Kidney (tissue), 14 donors: ENCODE measurements around the gene MYLK. TPM values are rescaled to one million over a fixed set of nuclear protein-coding genes. Genes with fewer than 3 reads are reported as not detected.

Experiments
- DNase-seq, 5 donors: peaks; one replicate each; pipeline ENCODE4 v3.0.0-alpha.2; 2013 to 2020
- FAIRE-seq: peaks from 2 replicates; lab custom pipeline; 2012; peaks lifted over from hg19 to GRCh38; lab: Jason Lieb, UNC
- H3K27ac ChIP-seq, 2 donors: one replicate each; pipeline ENCODE4 v1.7.0; 2013; ENCODE audit warnings: low read depth in 2 of 2, low read length in 2 of 2, inconsistent platforms in 1 of 2
- H3K27me3 ChIP-seq: one replicate; pipeline ENCODE4 v1.7.1; 2013; ENCODE audit warnings: low read length, inconsistent platforms; ENCODE audit not compliant: control insufficient read depth, insufficient read depth
- H3K36me3 ChIP-seq, 3 donors: one replicate each; pipeline versions ENCODE4 v1.7.0 to v1.7.1; 2013; ENCODE audit warnings: low read length in 3 of 3, control low read depth in 1 of 3, inconsistent platforms in 1 of 3; ENCODE audit not compliant: insufficient read depth in 3 of 3, control insufficient read depth in 2 of 3
- H3K4me1 ChIP-seq, 3 donors: one replicate each; pipeline versions ENCODE4 v1.7.0 to v1.7.1; 2013; ENCODE audit warnings: low read length in 3 of 3, inconsistent platforms in 1 of 3, low read depth in 1 of 3; ENCODE audit not compliant: control insufficient read depth in 2 of 3, insufficient read depth in 2 of 3
- H3K4me3 ChIP-seq, 3 donors: one replicate each; pipeline versions ENCODE4 v1.7.0 to v1.8.1; 2013; ENCODE audit warnings: low read length in 3 of 3, control low read depth in 1 of 3, inconsistent platforms in 1 of 3
- H3K9ac ChIP-seq, 3 donors: one replicate each; pipeline versions ENCODE4 v1.7.0 to v1.7.1; 2013; ENCODE audit warnings: low read length in 3 of 3, control low read depth in 1 of 3, inconsistent platforms in 1 of 3
- H3K9me3 ChIP-seq, 3 donors: one replicate each; pipeline versions ENCODE4 v1.7.0 to v1.7.1; 2013; ENCODE audit warnings: low read length in 3 of 3, control low read depth in 1 of 3, inconsistent platforms in 1 of 3; ENCODE audit not compliant: control insufficient read depth in 2 of 3, insufficient read depth in 1 of 3
- intact Hi-C: fragments of 100-400 bp; cut with DNase I; formaldehyde crosslinking; loops from one replicate; pipeline ENCODE4 v1.11.1; 2022
- polyA plus RNA-seq: library from polyadenylated mRNA; stranded (reverse); fragments of 350-450 nt; fragmentation: Illumina TruSeq; extraction: RNeasy Lipid Tissue Mini Kit (QIAGEN cat#74804); gene quantifications from one replicate; pipeline ENCODE4 v1.2.3, GENCODE V29; 2014; ENCODE audit warnings: low read depth, low replicate concordance; ENCODE audit not compliant: insufficient read depth
- total RNA-seq: library from RNA; stranded (reverse); fragmentation: NEBNext Ultra II Directional; extraction: Animal tissue kit (Norgen Biotek cat#: 25700); gene quantifications from one replicate; pipeline ENCODE4 v1.2.1, GENCODE V29; 2021
- TF ChIP-seq, protein P1 (sequence below): IDR thresholded peaks from 3 replicates; pipeline ENCODE4 v1.5.1; 2012; ENCODE audit warnings: mild to moderate bottlenecking, moderate library complexity, borderline replicate concordance; ENCODE audit not compliant: insufficient read depth; ENCODE audit errors: extremely low read depth
- donor health status: control.
- donor health status: control.
- donor health status: control.
- donor health status: control.
- donor health status: control.
- donor health status: DM: yes; HTN: yes; CAD: no.
- donor health status: Normal renal cell carcinoma (clear cell type).

The MYLK gene
- total and polyA plus RNA-seq, 2 donors from 2014 or later = 25.3 to 164 TPM

DNA sequence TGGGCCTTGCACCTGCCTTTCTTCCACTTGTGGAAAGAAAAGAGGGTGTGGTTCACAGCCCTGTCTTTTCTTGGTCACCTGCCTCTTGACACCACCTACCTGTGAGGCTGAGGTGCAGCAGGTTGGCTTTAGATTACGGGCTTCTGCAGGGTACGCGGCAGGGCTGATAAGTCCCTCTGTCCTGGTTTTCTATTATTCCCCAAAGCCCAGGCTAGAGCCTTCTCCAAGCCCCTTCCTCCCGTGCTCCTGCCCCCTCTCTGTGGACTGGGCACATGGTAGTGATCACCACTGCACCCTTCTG lies 254.4 kb downstream of the MYLK start:
- Histone ChIP-seq H3K9me3 (no peaks in the 10 kb centered on the region), H3K27me3 (no peaks in the 10 kb centered on the region), H3K4me3 (no peak overlapping the region), H3K27ac (no peak overlapping the region), H3K9ac (no peak overlapping the region), H3K4me1 (peaks cover 0 to 4% (median 0%) of the 10 kb centered on the region in 3 donors), H3K36me3 (peaks cover 3 to 39% (median 24%) of the 10 kb centered on the region in 3 donors)
- DNase-seq = no peak
- no peak for FAIRE-seq
- TF ChIP-seq, protein P1, sequence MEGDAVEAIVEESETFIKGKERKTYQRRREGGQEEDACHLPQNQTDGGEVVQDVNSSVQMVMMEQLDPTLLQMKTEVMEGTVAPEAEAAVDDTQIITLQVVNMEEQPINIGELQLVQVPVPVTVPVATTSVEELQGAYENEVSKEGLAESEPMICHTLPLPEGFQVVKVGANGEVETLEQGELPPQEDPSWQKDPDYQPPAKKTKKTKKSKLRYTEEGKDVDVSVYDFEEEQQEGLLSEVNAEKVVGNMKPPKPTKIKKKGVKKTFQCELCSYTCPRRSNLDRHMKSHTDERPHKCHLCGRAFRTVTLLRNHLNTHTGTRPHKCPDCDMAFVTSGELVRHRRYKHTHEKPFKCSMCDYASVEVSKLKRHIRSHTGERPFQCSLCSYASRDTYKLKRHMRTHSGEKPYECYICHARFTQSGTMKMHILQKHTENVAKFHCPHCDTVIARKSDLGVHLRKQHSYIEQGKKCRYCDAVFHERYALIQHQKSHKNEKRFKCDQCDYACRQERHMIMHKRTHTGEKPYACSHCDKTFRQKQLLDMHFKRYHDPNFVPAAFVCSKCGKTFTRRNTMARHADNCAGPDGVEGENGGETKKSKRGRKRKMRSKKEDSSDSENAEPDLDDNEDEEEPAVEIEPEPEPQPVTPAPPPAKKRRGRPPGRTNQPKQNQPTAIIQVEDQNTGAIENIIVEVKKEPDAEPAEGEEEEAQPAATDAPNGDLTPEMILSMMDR = no peak
- intact Hi-C loops = no loop called here

DNA sequence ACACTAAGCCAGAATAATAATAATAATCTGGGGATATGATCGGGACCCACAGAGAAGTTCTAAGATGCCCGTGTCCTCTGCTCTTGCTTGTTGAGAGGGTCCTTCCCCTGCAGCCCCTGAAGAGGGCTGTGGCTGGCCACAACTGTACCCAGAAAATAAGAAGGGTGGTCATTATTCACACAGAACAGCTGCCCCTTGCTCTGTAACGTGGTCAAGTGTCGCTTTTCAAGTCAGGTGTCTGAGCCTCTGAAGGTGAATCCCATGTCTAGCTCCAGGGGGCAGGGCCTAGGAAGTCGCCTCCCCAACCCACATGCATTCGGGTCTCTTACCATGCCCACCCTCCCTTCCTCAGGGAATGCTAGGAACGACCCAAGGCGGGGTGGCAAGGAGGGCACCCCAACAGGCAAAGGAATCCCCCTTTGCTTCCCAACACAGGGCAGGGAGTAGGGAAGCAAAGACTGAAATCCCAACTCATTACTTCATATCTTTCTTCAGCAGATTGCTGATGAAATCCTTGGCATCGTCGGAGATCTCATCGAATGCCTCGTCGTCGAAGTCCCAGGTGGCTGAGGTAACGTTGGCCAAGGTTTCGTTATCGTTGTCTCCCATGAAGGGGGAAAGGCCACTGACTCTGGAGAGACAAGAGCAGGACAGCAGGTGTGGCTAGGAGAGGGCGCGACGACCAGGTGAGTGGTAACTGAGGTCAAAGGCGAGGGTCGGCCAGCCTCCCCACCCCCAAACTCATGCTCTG lies 255.0 kb downstream of the MYLK start:
- intact Hi-C loops = no loop called here
- Histone ChIP-seq H3K36me3 (peaks cover 3 to 39% (median 25%) of the 10 kb centered on the region in 3 donors), H3K27ac (no peak overlapping the region), H3K27me3 (no peaks in the 10 kb centered on the region), H3K4me3 (no peak overlapping the region), H3K4me1 (no peaks in the 10 kb centered on the region), H3K9me3 (no peaks in the 10 kb centered on the region), H3K9ac (no peak overlapping the region)
- TF ChIP-seq, protein P1 = no peak
- FAIRE-seq = no peak
- DNase-seq = no peak

DNA sequence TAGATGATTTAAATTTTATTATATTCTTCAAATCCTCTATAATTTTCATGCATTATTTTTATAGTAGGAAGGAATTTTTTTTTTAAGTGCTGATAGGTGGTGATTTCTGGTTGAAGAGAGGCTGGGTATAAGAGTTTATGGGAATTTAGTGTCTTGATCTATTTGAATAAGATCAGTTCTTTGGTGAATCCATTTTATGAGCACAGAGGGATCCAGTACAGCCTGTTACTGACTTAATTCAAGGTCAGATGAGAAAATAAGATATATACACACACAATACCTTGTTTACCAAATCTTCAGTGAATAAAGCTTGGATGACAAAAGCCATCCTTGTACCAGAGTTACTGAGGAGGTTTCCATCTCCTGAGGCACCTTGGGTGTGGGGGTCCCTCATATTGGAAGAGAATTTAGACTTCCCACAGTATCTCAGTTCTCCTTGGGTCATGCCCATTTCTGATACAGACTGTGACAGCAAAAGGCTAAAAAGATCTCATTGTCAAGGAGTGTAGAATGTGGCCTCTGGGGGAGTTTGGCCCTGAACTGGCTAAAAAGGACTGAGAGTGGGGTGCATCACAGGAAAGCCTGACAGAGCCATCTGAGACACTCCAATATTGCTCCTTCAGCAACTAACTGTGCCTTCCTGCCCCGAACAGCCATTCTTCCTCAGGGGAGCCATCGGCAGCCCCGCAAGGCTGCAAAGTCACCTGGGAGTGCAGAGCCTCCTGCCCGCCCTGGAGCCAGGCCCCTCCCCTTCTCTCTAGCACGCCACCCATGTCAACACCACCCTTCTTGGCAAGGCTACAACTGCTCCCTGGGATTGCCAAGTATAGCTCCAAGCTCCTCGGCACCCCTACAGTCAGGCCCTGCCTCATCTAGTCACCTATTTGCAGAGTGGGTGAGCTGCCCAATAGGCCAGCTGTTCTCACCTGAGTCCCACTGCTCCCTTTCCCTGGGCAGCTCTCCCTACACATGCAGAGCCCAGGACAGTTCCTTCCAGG lies 256.2 kb downstream of the MYLK start:
- peaks cover 3 to 39% (median 21%) of the 10 kb centered on the region in 3 donors for H3K36me3 ChIP-seq
- no peaks in the 10 kb centered on the region for H3K9me3 ChIP-seq
- H3K27me3 ChIP-seq = no peaks in the 10 kb centered on the region
- intact Hi-C loops = no loop called here
- TF ChIP-seq, protein P1 = no peak
- no peak overlapping the region for H3K27ac ChIP-seq
- FAIRE-seq (no peak), DNase-seq (no peak)
- H3K4me3 ChIP-seq = no peak overlapping the region
- H3K4me1 ChIP-seq = no peaks in the 10 kb centered on the region
- no peak overlapping the region for H3K9ac ChIP-seq
